KMS-11 (cell line): ENCODE results near the gene GAB4.

Source experiments
- H2AFZ ChIP-seq: fragments of 200-600 bp; sonication (generic); 2 replicates; pipeline ENCODE4 v1.6.1; 2016; ENCODE audit warnings: antibody characterized with exemption, mixed run types, low read depth
- H3K27ac ChIP-seq: fragments of 200-600 bp; sonication (generic); 2 replicates; pipeline ENCODE4 v1.6.1; 2016; ENCODE audit warnings: mild to moderate bottlenecking, mixed run types
- H3K27me3 ChIP-seq: fragments of 200-600 bp; sonication (generic); 2 replicates; pipeline ENCODE4 v1.6.1; 2017; ENCODE audit warnings: mild to moderate bottlenecking, low read depth, mixed run types, moderate library complexity; ENCODE audit not compliant: insufficient read depth
- H3K36me3 ChIP-seq: fragments of 200-600 bp; sonication (generic); 2 replicates; pipeline ENCODE4 v1.6.1; 2017; ENCODE audit warnings: mild to moderate bottlenecking, mixed run types; ENCODE audit not compliant: insufficient read depth
- H3K4me1 ChIP-seq: fragments of 200-600 bp; sonication (generic); 2 replicates; pipeline ENCODE4 v1.6.1; 2016; ENCODE audit warnings: mild to moderate bottlenecking, low read depth, mixed run types; ENCODE audit not compliant: poor library complexity, severe bottlenecking
- H3K4me2 ChIP-seq: fragments of 200-600 bp; sonication (generic); 2 replicates; pipeline ENCODE4 v1.7.0; 2016; ENCODE audit warnings: mild to moderate bottlenecking, mixed run types
- H3K4me3 ChIP-seq: fragments of 200-600 bp; sonication (generic); IDR thresholded peaks from 2 replicates; pipeline ENCODE4 v1.6.1; 2017; ENCODE audit warnings: low read depth, low read length, mixed read lengths; ENCODE audit not compliant: insufficient read depth
- H3K79me2 ChIP-seq: fragments of 200-600 bp; sonication (generic); 2 replicates; pipeline ENCODE4 v1.6.1; 2016; ENCODE audit warnings: low read depth, mixed run types; ENCODE audit not compliant: insufficient read depth
- H3K9ac ChIP-seq: fragments of 200-600 bp; sonication (generic); 2 replicates; pipeline ENCODE4 v1.6.1; 2016; ENCODE audit warnings: mild to moderate bottlenecking, mixed run types
- H4K20me1 ChIP-seq: fragments of 200-600 bp; sonication (generic); 2 replicates; pipeline ENCODE4 v1.6.1; 2016; ENCODE audit warnings: mild to moderate bottlenecking, mixed run types; ENCODE audit not compliant: insufficient read depth
- CTCF ChIP-seq: fragments of 200-600 bp; sonication (generic); conservative IDR thresholded peaks from 2 replicates; pipeline ENCODE4 v1.6.1; 2017; ENCODE audit warnings: low read depth, mild to moderate bottlenecking, antibody characterized with exemption, low read length, moderate library complexity, mixed read lengths

The GAB4 gene

GRCh38 chr22:17007257-17007656 lies 765 bp downstream of the GAB4 start:
- H3K4me2 ChIP-seq, result no peak overlapping the region
- no peaks in the 10 kb centered on the region for H3K36me3 ChIP-seq
- no peak for TF ChIP-seq CTCF
- no peaks in the 10 kb centered on the region for H3K27me3 ChIP-seq
- H3K4me3 ChIP-seq, result no peak overlapping the region
- no peak overlapping the region for H3K9ac ChIP-seq
- H3K27ac ChIP-seq, result no peak overlapping the region
- no peaks in the 10 kb centered on the region for H3K79me2 ChIP-seq
- no peaks in the 10 kb centered on the region for H4K20me1 ChIP-seq
- H2AFZ ChIP-seq, result no peak overlapping the region
- H3K4me1 ChIP-seq, result no peaks in the 10 kb centered on the region

GRCh38 chr22:16989915-16990314 lies 18.1 kb downstream of the GAB4 start:
- TF ChIP-seq CTCF, result no peak
- Histone ChIP-seq H3K4me2 (no peak overlapping the region), H3K4me3 (no peak overlapping the region), H3K36me3 (no peaks in the 10 kb centered on the region), H3K4me1 (no peaks in the 10 kb centered on the region), H3K27ac (no peak overlapping the region), H3K79me2 (no peaks in the 10 kb centered on the region), H3K27me3 (no peaks in the 10 kb centered on the region), H3K9ac (no peak overlapping the region), H2AFZ (no peak overlapping the region), H4K20me1 (no peaks in the 10 kb centered on the region)

- no peaks in the 10 kb centered on the region for H3K27me3 ChIP-seq
- no peaks in the 10 kb centered on the region for H3K36me3 ChIP-seq
- no peaks in the 10 kb centered on the region for H3K4me1 ChIP-seq
- no peak overlapping the region for H3K9ac ChIP-seq
- H3K4me2 ChIP-seq, result no peak overlapping the region
- H3K4me3 ChIP-seq, result no peak overlapping the region
- H2AFZ ChIP-seq, result no peak overlapping the region
- no peaks in the 10 kb centered on the region for H3K79me2 ChIP-seq
- no peak for TF ChIP-seq CTCF
- no peak overlapping the region for H3K27ac ChIP-seq
- no peaks in the 10 kb centered on the region for H4K20me1 ChIP-seq
Observed at GRCh38 chr22:16988257-16988656, 19.8 kb downstream of the GAB4 start.

- Histone ChIP-seq H3K4me2 (no peak overlapping the region), H3K4me3 (no peak overlapping the region), H2AFZ (no peak overlapping the region), H3K27me3 (no peaks in the 10 kb centered on the region), H3K36me3 (no peaks in the 10 kb centered on the region), H3K79me2 (no peaks in the 10 kb centered on the region), H4K20me1 (no peaks in the 10 kb centered on the region), H3K27ac (no peak overlapping the region), H3K9ac (no peak overlapping the region), H3K4me1 (no peaks in the 10 kb centered on the region)
- TF ChIP-seq CTCF, result no peak
Observed at GRCh38 chr22:16987822-16988221, 20.2 kb downstream of the GAB4 start.
